Upper lobe of right lung (tissue), 1 donor: ENCODE results near the gene COG3. TPM values are rescaled to one million over a fixed set of nuclear protein-coding genes. Genes with fewer than 3 reads are reported as not detected.
A peak's percentile ranks its signal among the peaks of the same experiment; 100 is the strongest.
"Not testable (repeated sequence)": the region's sequence is repeated elsewhere in the genome, so short reads cannot be mapped to it uniquely, and the experiment has no call there.

Source experiments
- ATAC-seq: fragments of 200-7000 bp; cut with Tn5 transposase; one replicate; pipeline ENCODE4 v1.9.1; 2020; ENCODE audit warnings: mild to moderate bottlenecking, moderate library complexity
- DNase-seq: peaks from one replicate; pipeline ENCODE4 v3.0.0-alpha.2; 2020
- H3K27ac ChIP-seq: fragments of 200-600 bp; one replicate; pipeline ENCODE4 v1.8.0; 2022
- H3K27me3 ChIP-seq: fragments of 200-600 bp; one replicate; pipeline ENCODE4 v1.8.0; 2022; ENCODE audit warnings: mild to moderate bottlenecking
- H3K36me3 ChIP-seq: fragments of 200-600 bp; one replicate; pipeline ENCODE4 v1.8.0; 2022
- H3K4me1 ChIP-seq: fragments of 200-600 bp; one replicate; pipeline ENCODE4 v1.8.0; 2022
- H3K4me3 ChIP-seq: fragments of 200-600 bp; one replicate; pipeline ENCODE4 v1.8.0; 2022; ENCODE audit warnings: mild to moderate bottlenecking
- H3K9me3 ChIP-seq: fragments of 200-600 bp; one replicate; pipeline ENCODE4 v1.8.0; 2022
- intact Hi-C: fragments of 100-400 bp; cut with DNase I; formaldehyde crosslinking; loops from one replicate; pipeline ENCODE4 v1.11.0; 2022
- long read RNA-seq: library from polyadenylated mRNA; unstranded; transcript quantifications from one replicate; pipeline ENCODE4 v2.0.0, GENCODE V29; 2021
- total RNA-seq: library from RNA; stranded (reverse); fragmentation: NEBNext Ultra II Directional; extraction: Animal tissue kit (Norgen Biotek cat#: 25700); gene quantifications from one replicate; pipeline ENCODE4 v1.2.1, GENCODE V29; 2021
- TF ChIP-seq, protein P1 (sequence below): fragments of 200-600 bp; IDR thresholded peaks from one replicate; pipeline ENCODE4 v1.8.0; 2022; ENCODE audit warnings: antibody characterized with exemption
- donor health status: DM: no; HTN: yes; CAD: no; lungs with severe emphysema.

The COG3 gene, protein sequence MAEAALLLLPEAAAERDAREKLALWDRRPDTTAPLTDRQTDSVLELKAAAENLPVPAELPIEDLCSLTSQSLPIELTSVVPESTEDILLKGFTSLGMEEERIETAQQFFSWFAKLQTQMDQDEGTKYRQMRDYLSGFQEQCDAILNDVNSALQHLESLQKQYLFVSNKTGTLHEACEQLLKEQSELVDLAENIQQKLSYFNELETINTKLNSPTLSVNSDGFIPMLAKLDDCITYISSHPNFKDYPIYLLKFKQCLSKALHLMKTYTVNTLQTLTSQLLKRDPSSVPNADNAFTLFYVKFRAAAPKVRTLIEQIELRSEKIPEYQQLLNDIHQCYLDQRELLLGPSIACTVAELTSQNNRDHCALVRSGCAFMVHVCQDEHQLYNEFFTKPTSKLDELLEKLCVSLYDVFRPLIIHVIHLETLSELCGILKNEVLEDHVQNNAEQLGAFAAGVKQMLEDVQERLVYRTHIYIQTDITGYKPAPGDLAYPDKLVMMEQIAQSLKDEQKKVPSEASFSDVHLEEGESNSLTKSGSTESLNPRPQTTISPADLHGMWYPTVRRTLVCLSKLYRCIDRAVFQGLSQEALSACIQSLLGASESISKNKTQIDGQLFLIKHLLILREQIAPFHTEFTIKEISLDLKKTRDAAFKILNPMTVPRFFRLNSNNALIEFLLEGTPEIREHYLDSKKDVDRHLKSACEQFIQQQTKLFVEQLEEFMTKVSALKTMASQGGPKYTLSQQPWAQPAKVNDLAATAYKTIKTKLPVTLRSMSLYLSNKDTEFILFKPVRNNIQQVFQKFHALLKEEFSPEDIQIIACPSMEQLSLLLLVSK
- total RNA-seq, result 26.4 TPM
- long read RNA-seq, full-length matches to known transcripts, result 12 of 26 reads
- long read RNA-seq, partial matches to known transcripts, result 5 of 26 reads
- long read RNA-seq, other reads (novel, unspliced or antisense), result 9 of 26 reads

DNA sequence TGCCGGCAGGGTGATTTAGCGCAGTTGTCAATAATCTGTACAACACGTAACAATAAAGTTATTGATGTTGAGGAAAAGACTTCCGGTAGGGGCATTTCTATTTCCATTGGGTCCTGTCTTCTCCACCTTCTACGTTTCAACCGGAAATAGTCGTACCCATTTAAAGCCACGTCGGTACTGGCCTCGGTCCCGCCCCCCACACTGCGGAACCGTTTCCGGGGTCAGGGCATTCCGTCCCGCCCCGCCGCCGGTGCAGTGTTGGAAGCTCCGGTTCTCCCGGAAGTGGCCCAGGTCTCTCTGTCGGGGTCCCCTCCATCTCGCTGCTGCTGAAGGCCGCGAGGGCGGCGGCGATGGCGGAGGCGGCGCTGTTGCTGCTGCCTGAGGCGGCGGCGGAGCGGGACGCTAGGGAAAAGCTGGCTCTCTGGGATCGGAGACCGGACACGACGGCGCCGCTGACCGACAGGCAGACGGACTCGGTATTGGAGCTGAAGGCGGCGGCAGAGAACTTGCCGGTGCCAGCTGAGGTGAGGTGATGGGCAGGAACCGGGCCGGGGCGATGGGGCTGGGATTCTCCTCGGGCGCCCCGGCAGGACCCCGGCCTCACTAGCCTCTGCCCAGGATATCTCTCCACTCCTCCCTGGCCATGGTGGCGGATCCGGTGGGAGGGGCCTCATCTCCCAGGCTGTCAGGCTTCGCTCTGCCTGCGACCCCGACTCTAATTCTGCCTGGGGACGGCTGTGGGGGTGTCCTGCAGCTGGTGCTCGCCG lies at the start of gene COG3:
Gene COG3 (plus strand): TSS at position 253 of the 767 bp plus-strand sequence. CDS start 98 bp downstream, at position 351.
- Histone ChIP-seq H3K9me3 (no peaks in the 10 kb centered on the region), H3K27me3 (no peaks in the 10 kb centered on the region), H3K27ac (peak within 1 kb of the TSS; percentile 94), H3K4me3 (peak within 1 kb of the TSS; percentile 92), H3K4me1 (peaks cover 33% of the 10 kb centered on the region), H3K36me3 (no peaks in the 10 kb centered on the region)
- intact Hi-C loops, result no loop called here
- peak; percentile 99 for ATAC-seq
- TF ChIP-seq, protein P1, sequence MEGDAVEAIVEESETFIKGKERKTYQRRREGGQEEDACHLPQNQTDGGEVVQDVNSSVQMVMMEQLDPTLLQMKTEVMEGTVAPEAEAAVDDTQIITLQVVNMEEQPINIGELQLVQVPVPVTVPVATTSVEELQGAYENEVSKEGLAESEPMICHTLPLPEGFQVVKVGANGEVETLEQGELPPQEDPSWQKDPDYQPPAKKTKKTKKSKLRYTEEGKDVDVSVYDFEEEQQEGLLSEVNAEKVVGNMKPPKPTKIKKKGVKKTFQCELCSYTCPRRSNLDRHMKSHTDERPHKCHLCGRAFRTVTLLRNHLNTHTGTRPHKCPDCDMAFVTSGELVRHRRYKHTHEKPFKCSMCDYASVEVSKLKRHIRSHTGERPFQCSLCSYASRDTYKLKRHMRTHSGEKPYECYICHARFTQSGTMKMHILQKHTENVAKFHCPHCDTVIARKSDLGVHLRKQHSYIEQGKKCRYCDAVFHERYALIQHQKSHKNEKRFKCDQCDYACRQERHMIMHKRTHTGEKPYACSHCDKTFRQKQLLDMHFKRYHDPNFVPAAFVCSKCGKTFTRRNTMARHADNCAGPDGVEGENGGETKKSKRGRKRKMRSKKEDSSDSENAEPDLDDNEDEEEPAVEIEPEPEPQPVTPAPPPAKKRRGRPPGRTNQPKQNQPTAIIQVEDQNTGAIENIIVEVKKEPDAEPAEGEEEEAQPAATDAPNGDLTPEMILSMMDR, result no peak
- peak; percentile 97 for DNase-seq

DNA sequence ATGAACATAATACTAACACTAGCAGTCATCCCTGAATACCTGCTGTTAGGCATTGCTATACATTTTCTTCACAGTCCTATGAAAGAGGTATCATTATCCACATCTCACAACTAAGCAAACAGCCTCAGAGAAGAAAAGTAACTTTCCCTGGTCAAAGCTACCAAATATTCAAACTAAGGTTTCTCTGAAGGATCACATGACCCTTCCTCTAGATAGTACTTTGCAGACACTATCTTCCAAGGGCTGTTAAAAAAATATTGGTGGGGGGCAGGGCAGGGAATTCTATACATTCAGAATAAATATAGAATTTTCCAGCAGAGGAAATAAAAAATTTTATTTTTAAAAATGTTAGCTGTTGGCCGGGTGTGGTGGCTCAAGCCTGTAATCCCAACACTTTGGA lies 49.6 kb upstream of the COG3 start:
- Histone ChIP-seq H3K27me3 (no peaks in the 10 kb centered on the region), H3K36me3 (peaks cover 12% of the 10 kb centered on the region), H3K4me1 (peaks cover 33% of the 10 kb centered on the region), H3K4me3 (peak overlapping the region; percentile 40), H3K27ac (peak overlapping the region; percentile 85), H3K9me3 (no peaks in the 10 kb centered on the region)
- TF ChIP-seq, protein P1, result no peak
- DNase-seq (no peak), ATAC-seq (no peak)
- intact Hi-C loops, result no loop called here

DNA sequence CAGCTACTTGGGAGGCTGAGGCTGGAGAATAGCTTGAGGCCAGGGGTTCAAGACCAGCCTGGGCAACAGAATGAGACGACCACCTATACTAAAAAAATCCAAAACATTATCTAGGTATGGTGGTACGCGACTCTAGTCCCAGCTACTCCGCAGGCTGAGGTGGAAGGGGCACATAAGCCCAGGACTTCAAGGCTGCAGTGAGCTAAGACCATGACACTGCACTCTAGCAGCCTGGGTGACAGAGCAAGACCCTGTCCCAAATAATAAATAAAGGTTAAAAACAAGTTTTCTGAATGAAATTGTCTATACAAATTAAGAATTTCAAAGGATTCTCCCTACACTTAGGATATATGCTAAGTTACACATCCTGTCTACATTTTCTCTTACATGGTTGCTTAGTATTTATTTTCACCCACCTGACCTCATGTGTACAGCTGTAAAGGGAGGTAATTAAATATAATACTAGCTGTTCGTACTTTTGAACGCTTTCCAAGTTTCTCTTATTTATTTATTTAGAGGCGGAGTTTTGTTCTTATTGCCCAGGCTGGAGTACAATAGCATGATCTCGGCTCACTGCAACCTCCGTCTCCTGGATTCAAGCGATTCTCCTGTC lies 48.1 kb upstream of the COG3 start:
- Histone ChIP-seq H3K4me3 (peak overlapping the region; percentile 88), H3K27me3 (no peaks in the 10 kb centered on the region), H3K9me3 (no peaks in the 10 kb centered on the region), H3K27ac (peak overlapping the region; percentile 92), H3K36me3 (no peaks in the 10 kb centered on the region), H3K4me1 (peaks cover 33% of the 10 kb centered on the region)
- TF ChIP-seq, protein P1, result no peak
- ATAC-seq (no peak), DNase-seq (no peak)
- intact Hi-C loops, result no loop called here

DNA sequence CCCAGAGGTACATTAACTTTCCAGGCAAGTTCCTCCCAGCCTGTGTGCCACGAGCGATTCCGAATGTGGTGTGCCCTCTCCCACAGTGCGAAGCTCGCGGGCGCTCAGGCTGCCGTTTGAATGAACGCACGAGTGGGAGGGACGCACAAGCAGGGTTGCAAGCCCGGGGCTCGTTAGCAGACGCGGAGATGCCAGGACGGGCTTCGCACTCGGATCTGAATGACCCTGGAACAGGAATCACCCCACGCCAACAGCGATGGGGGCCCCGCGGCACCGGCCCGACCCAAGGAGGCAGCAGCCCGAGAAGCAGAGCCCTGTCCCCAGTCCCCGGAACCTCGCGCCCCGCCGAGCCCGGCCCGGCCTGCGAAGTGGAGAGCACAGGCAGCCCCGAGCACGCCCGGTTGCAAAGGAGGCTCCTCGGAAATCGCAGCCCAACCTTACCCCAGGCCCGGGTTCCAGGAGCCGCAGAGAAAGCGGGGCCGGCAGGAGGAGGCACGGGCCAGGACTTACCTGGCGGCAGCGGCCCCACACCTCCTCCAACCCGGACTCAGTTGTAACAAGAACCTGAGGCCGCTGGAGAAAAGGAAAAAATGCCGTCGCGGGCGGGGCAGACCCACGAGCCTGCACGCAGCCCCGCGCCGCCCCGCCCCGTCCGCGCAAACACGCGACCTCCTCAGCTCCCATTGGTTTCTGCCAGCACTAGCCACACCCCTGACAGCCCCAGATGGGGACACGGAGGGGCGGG lies 46.8 kb upstream of the COG3 start, which contains the start of gene SLC25A30:
Gene SLC25A30 (minus strand): TSS at position 584 of the 745 bp plus-strand sequence. CDS start 6,948 bp downstream, outside the sequence.
- ATAC-seq (peak; percentile 98), DNase-seq (peak; percentile 98)
- intact Hi-C loops, result no loop called here
- TF ChIP-seq, protein P1, result no peak
- Histone ChIP-seq H3K4me1 (peaks cover 31% of the 10 kb centered on the region), H3K27ac (peak within 1 kb of the TSS; percentile 92), H3K4me3 (peak within 1 kb of the TSS; percentile 88), H3K9me3 (no peaks in the 10 kb centered on the region), H3K36me3 (no peaks in the 10 kb centered on the region), H3K27me3 (no peaks in the 10 kb centered on the region)

DNA sequence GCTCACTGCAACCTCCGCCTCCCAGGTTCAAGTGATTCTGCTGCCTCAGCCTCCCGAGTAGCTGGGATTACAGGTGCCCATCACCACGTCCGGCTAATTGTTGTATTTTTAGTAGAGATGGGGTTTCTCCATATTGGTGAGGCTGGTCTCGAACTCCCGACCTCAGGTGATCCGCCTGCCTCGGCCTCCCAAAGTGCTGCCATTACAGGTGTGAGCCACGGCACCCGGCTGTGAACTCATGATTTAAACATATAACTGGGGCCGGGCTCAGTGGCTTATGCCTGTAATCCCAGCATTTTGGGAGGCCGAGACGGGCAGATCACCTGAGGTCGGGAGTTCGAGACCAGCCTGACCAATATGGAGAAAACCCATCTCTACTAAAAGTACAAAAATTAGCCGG lies 45.4 kb upstream of the COG3 start:
- H3K27ac ChIP-seq, intact Hi-C loops, DNase-seq, H3K36me3 ChIP-seq, H3K27me3 ChIP-seq, H3K9me3 ChIP-seq, ATAC-seq, H3K4me3 ChIP-seq: not testable (repeated sequence)
- peaks cover 18% of the 10 kb centered on the region for H3K4me1 ChIP-seq
